Cardiac septum (tissue), 1 donor: ENCODE data around the gene CCDC107. TPM values are rescaled to one million over a fixed set of nuclear protein-coding genes. Genes with fewer than 3 reads are reported as not detected.

Source experiments
- microRNA-seq: library from miRNA; unstranded; fragments of <30 nt; microRNA quantifications from one replicate; pipeline ENCODE4 v1.2.0, GENCODE V29; 2020
- total RNA-seq: library from RNA; stranded (reverse); fragmentation: NEBNext Ultra II Directional; extraction: Animal tissue kit (Norgen Biotek cat#: 25700); gene quantifications from one replicate; pipeline ENCODE4 v1.2.1, GENCODE V29; 2021
- donor health status: DM: no; HTN: no; CAD: no.

Gene CCDC107
- total RNA-seq, 1 donor from 2014 or later, result 47.7 TPM

Small RNAs within 50 kb of the gene (microRNA-seq; reads per million reads assigned to microRNA genes)
- not detected for gene MIR6852

Other genes with a start within 250 kb of the CCDC107 start
- gene RUSC2, start 168.2 kb upstream of the CCDC107 start, total RNA-seq, result 44.5 TPM
- 34.2 TPM for gene TESK1, start 53.0 kb upstream of the CCDC107 start, total RNA-seq
- 0.59 TPM for gene CD72, start 39.9 kb upstream of the CCDC107 start, total RNA-seq
- not detected for gene SIT1, start 7.4 kb upstream of the CCDC107 start, total RNA-seq
- gene RMRP, start 273 bp upstream of the CCDC107 start, total RNA-seq, result 10,677 TPM
- 0.48 TPM for gene ARHGEF39, start 6.9 kb downstream of the CCDC107 start, total RNA-seq
- gene CA9, start 15.6 kb downstream of the CCDC107 start, total RNA-seq, result 0.48 TPM
- gene TPM2, start 31.6 kb downstream of the CCDC107 start, total RNA-seq, result 690 TPM
- 291 TPM for gene TLN1, start 73.9 kb downstream of the CCDC107 start, total RNA-seq
- gene CREB3, start 74.4 kb downstream of the CCDC107 start, total RNA-seq, result 25.0 TPM
- 98.6 TPM for gene GBA2, start 90.9 kb downstream of the CCDC107 start, total RNA-seq
- gene RGP1, start 91.0 kb downstream of the CCDC107 start, total RNA-seq, result 40.0 TPM
- gene MSMP, start 96.0 kb downstream of the CCDC107 start, total RNA-seq, result not detected
- gene NPR2, start 133.3 kb downstream of the CCDC107 start, total RNA-seq, result 20.4 TPM
- gene SPAG8, start 154.0 kb downstream of the CCDC107 start, total RNA-seq, result 3.5 TPM
- 57.6 TPM for gene HINT2, start 156.8 kb downstream of the CCDC107 start, total RNA-seq
- not detected for gene FAM221B, start 170.4 kb downstream of the CCDC107 start, total RNA-seq
- 22.0 TPM for gene TMEM8B, start 170.9 kb downstream of the CCDC107 start, total RNA-seq
- not detected for gene OR13J1, start 212.1 kb downstream of the CCDC107 start, total RNA-seq
- gene HRCT1, start 247.9 kb downstream of the CCDC107 start, total RNA-seq, result 1.5 TPM